GM18499 (cell line): ENCODE measurements around the gene ACTR1A.
"Not testable (repeated sequence)": the region's sequence is repeated elsewhere in the genome, so short reads cannot be mapped to it uniquely, and the experiment has no call there.

Experiments used
- ATAC-seq: cut with Tn5 transposase; IDR thresholded peaks from one replicate; pipeline ENCODE4 v1.9.1; 2021; ENCODE audit warnings: moderate number of reproducible peaks; ENCODE audit not compliant: insufficient read depth, unreplicated experiment

ACTR1A gene

DNA sequence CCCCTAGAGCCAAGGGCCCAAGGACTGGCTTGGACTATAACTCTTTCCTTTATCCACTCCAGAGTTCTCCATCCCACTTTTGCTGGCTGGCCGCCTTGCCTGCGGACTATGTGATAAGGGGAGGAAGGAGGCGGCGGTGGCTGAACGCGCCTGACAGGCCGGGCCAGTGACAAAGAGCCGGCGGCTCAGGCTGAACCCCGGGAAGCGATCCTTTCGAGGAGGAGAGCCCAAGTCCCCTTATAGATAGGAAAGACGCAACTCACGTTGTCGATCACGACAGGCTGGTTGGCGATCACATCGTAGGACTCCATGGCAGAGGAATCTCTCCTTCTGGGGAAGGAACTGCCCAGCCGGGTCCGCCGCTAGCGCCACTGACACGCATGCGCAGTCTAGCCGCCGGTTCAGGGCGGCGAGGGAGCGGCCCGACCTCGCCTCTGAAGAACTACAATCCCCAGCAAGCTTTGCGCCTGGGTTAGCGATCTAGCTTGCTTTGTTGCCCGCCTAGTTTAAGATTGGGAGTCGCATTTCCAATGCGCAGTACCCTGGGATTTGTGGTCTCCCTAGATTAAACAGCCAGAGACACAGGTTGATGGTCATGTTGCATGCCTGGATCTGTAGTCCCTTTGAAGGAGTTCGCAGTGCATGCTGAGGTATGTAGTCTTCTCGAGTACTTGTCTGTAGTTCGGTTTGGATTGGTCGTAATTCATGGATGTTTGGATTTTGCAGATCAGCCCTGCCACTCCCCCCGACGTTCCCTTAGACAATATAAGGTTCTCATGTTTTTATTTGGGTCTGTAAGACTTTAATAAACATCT is at the start of gene ACTR1A:
Gene ACTR1A, minus strand, starts transcription at position 376 of the 815 bp plus-strand sequence. Its CDS starts 65 bp downstream, at position 311.
- ATAC-seq: peak; percentile 41

GRCh38 chr10:102550636-102551210 is 48.2 kb upstream of the ACTR1A start:
- no peak for ATAC-seq

- ATAC-seq: no peak
These were observed 47.0 kb upstream of the ACTR1A start for GRCh38 chr10:102549549-102549948.

DNA sequence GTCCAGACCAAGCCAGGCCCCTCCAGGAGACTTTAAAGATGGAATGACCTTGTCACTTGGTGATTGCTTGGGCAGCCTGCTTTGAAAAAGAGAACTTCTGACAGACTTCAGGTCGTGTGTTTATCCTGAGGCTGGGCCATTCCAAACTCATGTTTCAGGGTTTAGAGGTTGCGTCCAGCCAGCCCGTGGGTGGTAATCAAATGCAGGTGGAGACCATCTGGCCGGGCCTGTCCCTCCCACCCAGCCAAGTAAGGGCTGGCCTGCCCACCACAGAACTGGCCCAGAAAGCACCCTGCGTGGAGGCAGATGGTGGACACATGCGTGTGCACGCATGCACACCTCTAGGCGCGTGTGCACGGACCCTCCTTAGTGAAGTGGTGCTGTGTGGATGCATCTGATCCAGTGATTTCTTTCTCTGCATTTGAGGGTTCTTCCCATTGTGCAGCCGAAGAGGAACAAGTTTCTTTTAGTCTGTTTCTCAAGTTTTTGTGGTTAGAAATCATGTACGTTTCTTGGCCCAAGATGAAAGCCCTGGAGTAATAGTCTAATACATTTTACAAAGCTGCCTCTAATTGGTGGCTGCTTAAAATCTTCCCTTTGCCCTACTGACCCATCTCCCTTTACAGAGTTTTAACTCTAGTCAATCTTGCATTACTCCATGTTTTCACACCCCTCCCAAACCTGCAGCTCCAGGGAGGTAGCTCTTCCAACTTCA is 44.3 kb upstream of the ACTR1A start:
- ATAC-seq: no peak

DNA sequence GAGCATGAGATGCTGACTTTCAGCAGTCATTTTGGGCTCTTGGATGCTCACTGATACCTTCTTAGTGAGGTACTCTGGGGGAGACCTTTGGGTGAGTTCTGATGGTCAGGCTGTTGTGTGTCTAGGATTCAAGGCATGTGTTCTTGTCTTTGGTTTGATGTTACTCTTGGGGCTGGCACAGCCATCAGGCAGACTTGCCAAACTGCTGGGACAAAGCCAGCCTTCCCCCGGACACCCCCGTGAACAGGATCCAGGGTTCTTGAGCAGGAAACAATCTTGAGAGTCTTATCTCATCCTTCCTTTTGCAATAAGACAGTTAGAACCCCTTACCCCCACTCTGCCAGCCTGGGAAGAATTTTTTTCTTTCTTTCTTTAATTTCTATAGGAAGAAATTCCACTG is 43.5 kb upstream of the ACTR1A start:
- ATAC-seq: no peak

DNA sequence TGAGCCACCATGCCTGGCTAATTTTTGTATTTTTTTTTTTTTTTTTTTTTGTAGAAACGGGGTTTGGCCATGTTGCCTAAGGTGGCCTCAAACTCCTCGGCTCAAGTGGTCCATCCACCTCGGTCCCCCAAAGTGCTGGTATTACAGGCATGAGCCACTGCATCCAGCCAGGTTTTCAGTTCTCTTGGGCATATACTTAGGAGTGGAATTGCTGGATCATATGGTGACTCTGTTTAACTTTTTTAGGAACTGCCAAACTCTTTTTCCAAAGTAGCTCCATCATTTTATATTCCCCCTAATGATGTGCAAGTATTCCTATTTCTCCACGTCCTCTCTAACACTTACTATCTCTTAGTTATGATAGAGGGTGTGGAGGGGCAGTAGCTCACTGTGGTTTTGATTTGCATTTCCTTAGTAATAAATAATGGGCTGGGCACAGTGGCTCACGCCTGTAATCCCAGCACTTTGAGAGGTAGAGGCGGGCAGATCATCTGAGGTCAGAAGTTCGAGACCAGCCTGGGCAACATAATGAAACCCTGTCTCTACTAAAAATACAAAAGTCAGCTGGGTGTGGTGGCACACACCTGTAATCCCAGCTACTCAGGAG is 42.9 kb upstream of the ACTR1A start:
- ATAC-seq: no peak

DNA sequence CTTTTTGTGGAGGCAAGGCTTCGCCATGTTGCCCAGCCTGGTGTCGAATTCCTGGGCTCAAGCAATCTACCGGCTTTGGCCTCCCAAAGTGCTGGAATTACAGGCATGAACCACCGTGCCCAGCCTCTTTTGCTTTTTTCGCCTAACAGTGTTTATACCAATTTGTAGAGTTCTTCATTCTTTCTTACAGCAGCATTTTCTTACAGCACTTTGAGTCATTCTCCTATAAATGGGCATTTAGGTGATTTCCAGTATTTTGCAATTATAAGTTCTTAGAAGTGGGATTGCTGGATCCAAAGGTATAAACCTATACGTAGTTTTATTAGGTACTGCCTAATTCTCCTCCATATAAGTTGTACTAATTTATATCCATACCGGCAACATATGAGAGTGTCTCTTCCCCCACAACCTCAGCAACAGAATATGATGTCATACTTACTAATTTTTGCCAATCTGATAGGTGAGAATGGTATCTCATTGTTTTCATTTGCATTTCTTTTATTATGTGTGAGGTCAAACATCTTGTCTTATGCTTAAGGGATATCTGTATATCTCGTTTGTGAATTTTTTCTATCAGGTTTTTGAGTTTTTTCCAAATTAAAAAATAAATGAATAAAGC is 40.4 kb upstream of the ACTR1A start:
- no peak for ATAC-seq

DNA sequence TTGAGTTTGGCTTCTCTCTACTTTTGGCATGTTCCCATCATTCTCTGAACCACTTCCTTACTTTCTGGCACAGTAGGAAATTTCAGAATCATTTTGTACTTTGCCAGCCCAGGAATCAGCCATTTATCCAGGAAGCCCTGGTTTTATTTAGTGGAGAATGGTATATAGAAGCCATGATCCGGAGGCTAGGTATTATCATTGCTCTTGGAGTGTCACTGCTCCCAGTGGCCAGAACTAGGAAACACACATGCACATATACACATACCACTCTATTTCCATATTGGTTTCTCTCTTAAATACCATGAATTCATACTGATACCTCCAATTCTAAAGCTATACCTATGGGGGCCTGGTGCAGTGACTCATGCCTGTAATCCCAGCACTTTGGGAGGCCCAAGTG is 37.5 kb upstream of the ACTR1A start:
- no peak for ATAC-seq

DNA sequence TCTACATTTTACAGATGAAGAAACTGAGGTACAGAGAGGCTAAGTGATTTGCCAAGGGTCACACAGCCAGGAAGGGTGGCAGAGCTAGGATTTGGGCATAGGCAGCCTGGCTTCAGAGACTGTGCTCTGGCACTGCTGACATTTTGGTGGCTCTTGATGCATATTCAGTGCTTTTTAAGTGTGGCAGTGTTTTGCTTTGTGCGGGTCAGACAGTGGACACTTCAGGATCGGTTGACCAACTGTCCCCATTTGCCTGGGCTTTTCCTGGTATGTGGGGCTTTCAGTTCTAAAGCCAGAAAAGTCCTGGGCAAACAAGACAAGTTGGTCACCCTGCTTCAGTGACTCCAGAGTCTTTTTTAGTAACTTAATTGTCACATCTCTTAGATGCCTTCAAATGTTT is 36.3 kb upstream of the ACTR1A start:
- ATAC-seq: no peak

GRCh38 chr10:102537948-102538347 is 35.4 kb upstream of the ACTR1A start:
- ATAC-seq: no peak

DNA sequence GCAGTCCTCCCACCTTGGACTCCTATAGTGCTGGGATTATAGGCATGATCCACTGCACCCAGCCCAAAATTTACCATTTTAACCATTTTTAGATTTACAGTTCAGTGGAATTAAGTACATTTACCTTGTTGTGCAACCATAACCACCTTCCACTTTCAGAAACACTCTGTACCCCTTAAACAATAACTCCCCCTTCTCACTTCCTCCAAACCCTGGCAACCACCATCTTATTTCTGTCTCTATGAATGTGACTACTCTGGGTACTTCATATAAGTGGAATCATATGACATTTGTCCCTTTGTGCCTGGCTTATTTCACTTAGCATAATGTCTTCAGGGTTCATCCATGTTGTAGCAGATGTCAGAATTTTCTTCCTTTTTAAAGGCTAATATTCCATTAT is 34.9 kb upstream of the ACTR1A start:
- ATAC-seq: no peak

DNA sequence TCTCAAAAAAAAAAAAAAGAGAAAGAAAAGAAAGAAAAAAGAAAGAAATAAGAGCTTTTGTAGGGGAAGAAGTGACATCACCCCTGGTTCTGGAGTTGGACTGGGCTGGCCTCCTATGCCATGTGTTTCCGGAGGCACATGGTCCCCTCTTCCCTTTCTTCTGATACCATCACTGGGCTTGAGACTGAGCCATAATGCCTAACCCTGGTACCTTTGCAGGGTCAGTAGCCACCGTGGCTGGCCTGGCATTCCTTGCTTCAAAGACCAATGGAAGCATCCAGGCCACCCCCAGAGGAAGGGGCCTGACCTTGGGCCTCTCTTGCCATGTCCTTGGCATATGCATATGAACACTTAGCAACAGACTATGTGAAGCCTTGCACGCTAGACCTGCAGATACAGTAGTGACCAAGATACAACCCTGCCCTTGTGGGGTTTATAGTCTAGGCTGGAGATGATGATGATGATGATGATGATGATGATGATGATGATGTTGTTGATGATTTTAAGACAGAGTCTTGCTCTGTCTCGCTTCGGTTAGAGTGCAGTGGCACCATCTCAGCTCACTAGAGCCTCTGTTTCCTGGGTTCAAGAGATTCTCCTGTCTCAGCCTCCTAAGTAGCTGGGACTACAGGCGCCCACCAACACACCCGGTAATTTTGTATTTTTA is 33.1 kb upstream of the ACTR1A start:
- no peak for ATAC-seq

GRCh38 chr10:102534966-102535365 is 32.5 kb upstream of the ACTR1A start:
- not testable (repeated sequence) for ATAC-seq

- ATAC-seq: no peak
These were observed 31.8 kb upstream of the ACTR1A start for GRCh38 chr10:102534333-102534732.

DNA sequence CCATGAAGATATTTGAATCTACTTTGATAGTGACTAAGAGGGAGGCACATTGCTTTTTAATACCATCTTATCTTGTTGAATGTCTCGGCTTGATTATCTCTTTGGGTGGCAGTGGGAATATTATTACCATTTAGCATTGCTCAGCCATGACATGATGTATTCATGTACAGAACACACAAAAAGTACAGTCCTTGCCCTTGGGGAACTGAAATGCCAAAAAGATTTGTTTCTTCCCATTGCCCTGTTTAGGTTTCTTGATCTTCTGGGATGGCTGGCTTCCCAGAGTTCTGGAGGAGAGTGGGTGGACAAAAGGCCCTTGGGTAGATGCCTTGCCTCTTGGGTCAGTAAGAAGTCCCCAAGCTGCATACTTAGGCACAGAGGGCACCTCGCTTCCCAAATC is 25.0 kb upstream of the ACTR1A start:
- ATAC-seq: no peak

- ATAC-seq: no peak
These were observed 22.2 kb upstream of the ACTR1A start for GRCh38 chr10:102524746-102525145.

GRCh38 chr10:102523250-102524029 is 20.9 kb upstream of the ACTR1A start:
- no peak for ATAC-seq

DNA sequence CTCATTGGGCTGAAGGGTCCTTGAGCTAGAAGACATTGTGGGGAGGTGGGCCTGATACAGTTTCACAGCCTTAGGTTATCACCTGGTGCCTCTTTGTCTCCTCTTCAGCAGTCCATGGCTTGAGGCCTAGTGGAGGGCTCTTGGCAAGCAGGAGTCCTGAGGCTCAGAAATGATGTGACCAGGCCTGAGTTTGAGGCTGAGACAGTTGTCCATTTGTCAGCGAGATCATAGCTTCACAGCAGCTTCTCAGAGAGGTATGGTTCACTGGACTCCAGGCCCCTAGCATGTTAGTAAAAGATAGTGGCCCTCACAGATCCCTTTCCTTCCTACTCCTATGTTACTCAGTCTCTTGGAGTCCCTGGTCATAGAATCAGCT is 20.4 kb upstream of the ACTR1A start:
- no peak for ATAC-seq

- ATAC-seq: no peak
These were observed 16.8 kb upstream of the ACTR1A start for GRCh38 chr10:102519246-102519825.
